LNCAP (cell line): ENCODE data around the gene LUZP1.

Experiments
- CTCF ChIP-seq: fragments of 450-650 bp; IDR thresholded peaks from 2 replicates; pipeline ENCODE4 v1.5.1; 2017; ENCODE audit warnings: mild to moderate bottlenecking

The LUZP1 gene

GRCh38 chr1:23135268-23135667 is 33.4 kb downstream of the LUZP1 start:
- no peak for TF ChIP-seq CTCF

GRCh38 chr1:23134055-23134454 is 34.6 kb downstream of the LUZP1 start:
- no peak for TF ChIP-seq CTCF

- no peak for TF ChIP-seq CTCF
Observed at GRCh38 chr1:23133587-23133986, 35.1 kb downstream of the LUZP1 start.

- TF ChIP-seq CTCF = no peak
Observed at GRCh38 chr1:23132033-23132432, 36.6 kb downstream of the LUZP1 start.

- no peak for TF ChIP-seq CTCF
Observed at GRCh38 chr1:23129846-23130245, 38.8 kb downstream of the LUZP1 start.

GRCh38 chr1:23126801-23127200 is 41.9 kb downstream of the LUZP1 start:
- TF ChIP-seq CTCF = no peak

- TF ChIP-seq CTCF = no peak
Observed at GRCh38 chr1:23126200-23126599, 42.5 kb downstream of the LUZP1 start.

- no peak for TF ChIP-seq CTCF
Observed at GRCh38 chr1:23125489-23125888, 43.2 kb downstream of the LUZP1 start.
